ENCODE results near the gene NCOA7.
A peak's percentile ranks its signal among the peaks of the same experiment; 100 is the strongest.

The NCOA7 gene

GRCh38 chr6:125951323-125951722, 160.6 kb downstream of the NCOA7 start:
- no peak for TF ChIP-seq CTCF (conservative IDR thresholded peaks at IDR 0.05; ENCODE audit: low read depth, low read length)
- no peak overlapping the region for H3K4me3 ChIP-seq (ENCODE audit: low read depth, low read length)
- DNase-seq (ENCODE audit: low read depth) = no peak

DNA sequence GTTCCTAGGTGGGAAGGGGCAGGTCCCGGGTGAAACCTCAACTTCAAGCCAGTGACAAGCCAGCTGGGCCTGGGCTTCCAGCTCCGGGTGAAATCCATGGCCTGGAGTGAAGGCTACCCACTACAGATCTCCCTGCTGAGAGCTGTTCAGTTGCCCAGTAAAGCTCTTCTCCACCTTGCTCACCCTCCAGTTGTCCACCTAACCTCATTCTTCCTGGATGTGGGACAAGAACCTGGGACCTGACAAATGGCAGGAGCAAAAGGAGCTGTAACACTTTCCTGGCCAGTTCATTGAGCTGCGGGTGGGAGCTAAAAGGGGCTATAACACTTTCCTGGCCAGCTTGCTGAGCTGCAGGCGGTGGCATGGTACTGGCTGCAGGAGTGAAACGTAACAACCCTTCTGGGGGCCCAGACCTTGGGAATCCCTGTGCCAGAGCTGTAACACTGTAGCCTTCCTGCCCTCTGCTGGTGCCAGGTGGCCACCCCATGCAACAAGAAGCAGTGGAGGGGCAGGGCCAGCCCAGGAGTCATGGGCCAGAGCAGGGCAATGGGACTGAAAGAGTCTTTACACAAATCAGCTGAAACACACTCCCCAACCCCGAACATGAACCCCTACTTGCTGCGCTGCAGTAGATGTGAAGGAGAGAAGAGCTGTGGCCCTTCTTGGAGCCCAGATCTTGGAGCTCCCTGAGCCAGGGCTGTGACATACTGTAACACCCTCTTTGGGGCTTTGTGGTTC, 162.2 kb downstream of the NCOA7 start:
- H3K4me3 ChIP-seq (ENCODE audit: low read depth, low read length) = no peak overlapping the region
- DNase-seq (ENCODE audit: low read depth) = peak; percentile 50
- TF ChIP-seq CTCF (conservative IDR thresholded peaks at IDR 0.05; ENCODE audit: low read depth, low read length) = peak; percentile 56

- H3K4me3 ChIP-seq (ENCODE audit: low read depth, low read length) = no peak overlapping the region
- peak; percentile 45 for TF ChIP-seq CTCF (conservative IDR thresholded peaks at IDR 0.05; ENCODE audit: low read depth, low read length)
- DNase-seq (ENCODE audit: low read depth) = no peak
Observed at GRCh38 chr6:125953502-125953875, 162.7 kb downstream of the NCOA7 start.

DNA sequence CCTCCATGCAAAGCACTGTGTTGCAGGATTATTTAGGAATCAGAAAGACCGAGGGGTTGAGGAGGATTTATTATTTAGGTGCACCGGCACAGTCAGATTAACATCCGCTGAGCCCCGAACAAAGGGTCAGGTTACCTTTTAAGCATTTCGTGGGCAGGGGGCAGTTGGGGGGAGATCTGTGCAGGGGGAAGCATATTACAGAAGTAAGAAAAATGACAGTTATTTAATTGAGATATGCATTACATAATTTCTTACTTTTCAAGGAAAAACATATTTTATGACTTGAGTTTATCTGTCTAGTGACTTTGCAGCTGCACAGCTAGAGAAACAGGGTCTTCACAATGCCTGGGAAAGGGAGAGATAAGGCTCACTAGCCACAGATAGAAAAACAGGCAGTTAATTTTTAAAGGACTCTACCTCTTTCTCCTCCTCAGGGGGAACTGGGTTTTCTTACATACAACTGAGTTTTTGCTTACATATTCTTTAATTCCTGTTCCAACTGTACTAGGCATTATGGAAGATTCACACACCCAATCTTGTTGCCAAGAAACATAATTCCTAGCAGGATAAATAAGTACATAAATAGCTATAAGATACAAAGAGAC, 164.1 kb downstream of the NCOA7 start:
- H3K4me3 ChIP-seq (ENCODE audit: low read depth, low read length) = no peak overlapping the region
- no peak for TF ChIP-seq CTCF (conservative IDR thresholded peaks at IDR 0.05; ENCODE audit: low read depth, low read length)
- DNase-seq (ENCODE audit: low read depth) = no peak

GRCh38 chr6:125955973-125956372, 165.2 kb downstream of the NCOA7 start:
- H3K4me3 ChIP-seq (ENCODE audit: low read depth, low read length) = peak overlapping the region; percentile 98
- DNase-seq (ENCODE audit: low read depth) = no peak
- no peak for TF ChIP-seq CTCF (conservative IDR thresholded peaks at IDR 0.05; ENCODE audit: low read depth, low read length)

DNA sequence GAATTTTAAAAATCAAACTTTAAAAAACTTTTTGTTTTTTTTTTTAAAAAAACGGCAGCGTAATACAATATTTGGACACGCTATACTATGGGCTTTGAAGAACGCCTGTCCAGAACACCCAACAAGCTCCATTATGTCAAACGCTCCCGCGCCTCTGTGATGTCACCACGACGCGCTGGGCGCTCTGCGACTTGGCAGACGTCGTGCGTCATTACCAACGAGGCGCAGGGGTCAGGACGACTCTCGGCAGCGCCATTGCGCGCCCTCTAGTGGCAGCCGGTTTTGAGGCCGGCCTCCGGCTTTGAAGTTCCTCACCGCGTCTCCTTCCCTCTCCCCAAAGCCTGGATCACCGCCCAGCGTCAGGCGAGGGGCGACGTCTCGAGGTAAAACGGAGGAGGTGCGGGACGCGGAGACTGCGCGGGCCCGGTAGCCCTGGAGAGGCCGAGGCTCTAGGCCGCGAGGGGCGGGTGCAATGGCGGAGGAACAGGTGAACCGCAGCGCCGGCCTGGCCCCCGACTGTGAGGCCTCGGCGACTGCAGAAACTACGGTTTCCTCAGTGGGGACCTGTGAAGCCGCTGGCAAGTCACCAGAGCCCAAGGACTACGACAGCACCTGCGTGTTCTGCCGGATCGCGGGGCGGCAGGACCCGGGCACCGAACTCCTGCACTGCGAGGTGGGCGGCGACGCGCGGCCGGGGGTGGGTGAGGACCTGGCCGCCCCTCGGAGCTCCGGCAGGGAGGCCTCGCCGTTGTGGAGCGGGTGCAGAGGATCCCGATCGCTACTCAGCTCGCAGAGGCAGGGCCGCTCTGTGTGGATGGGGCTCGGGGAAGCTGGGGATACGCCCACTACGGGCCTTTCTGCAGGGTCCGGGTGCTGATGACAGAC, 166.0 kb downstream of the NCOA7 start, which contains the start of gene HINT3:
HINT3 (plus strand) TSS at position 265 of the 885 bp plus-strand sequence; CDS start at position 473, 208 bp downstream.
- peak; percentile 96 for TF ChIP-seq CTCF (conservative IDR thresholded peaks at IDR 0.05; ENCODE audit: low read depth, low read length)
- DNase-seq (ENCODE audit: low read depth) = peak; percentile 98

More for the DNA sequence above, 166.0 kb downstream of the NCOA7 start, which contains the start of gene HINT3:
- peak within 1 kb of the TSS; percentile 98 for H3K4me3 ChIP-seq (ENCODE audit: low read depth, low read length)
